NCI-H1105 (cell line): ENCODE results near the gene TBX5.

ENCODE experiments used
- DNase-seq: peaks from one replicate; lab custom pipeline; 2025; lab: John Stamatoyannopoulos, UW

TBX5 gene

GRCh38 chr12:114431902-114432301 lies 26.0 kb upstream of the TBX5 start:
- no peak for DNase-seq

- DNase-seq = no peak
These were observed 24.4 kb upstream of the TBX5 start for GRCh38 chr12:114430306-114430705.

GRCh38 chr12:114425031-114425626 lies 19.2 kb upstream of the TBX5 start:
- DNase-seq = no peak

GRCh38 chr12:114420944-114421335 lies 15.0 kb upstream of the TBX5 start:
- DNase-seq = no peak

GRCh38 chr12:114420182-114420943 lies 14.4 kb upstream of the TBX5 start:
- DNase-seq = no peak

- no peak for DNase-seq
These were observed 10.1 kb upstream of the TBX5 start for GRCh38 chr12:114416028-114416427.

- DNase-seq = no peak
These were observed 9.6 kb upstream of the TBX5 start for GRCh38 chr12:114415525-114415868.

GRCh38 chr12:114414866-114415524 lies 9.1 kb upstream of the TBX5 start:
- DNase-seq = no peak

- no peak for DNase-seq
These were observed 8.3 kb upstream of the TBX5 start for GRCh38 chr12:114414031-114414865.

- no peak for DNase-seq
These were observed 7.1 kb upstream of the TBX5 start for GRCh38 chr12:114412825-114413749.

- DNase-seq = no peak
These were observed 6.4 kb upstream of the TBX5 start for GRCh38 chr12:114412307-114412706.

GRCh38 chr12:114411071-114411837 lies 5.3 kb upstream of the TBX5 start:
- DNase-seq = no peak

- no peak for DNase-seq
These were observed 4.1 kb upstream of the TBX5 start for GRCh38 chr12:114409852-114410600.

- DNase-seq = no peak
These were observed 3.2 kb upstream of the TBX5 start for GRCh38 chr12:114408886-114409851.

GRCh38 chr12:114408471-114408885 lies 2.5 kb upstream of the TBX5 start:
- DNase-seq = no peak

- DNase-seq = no peak
These were observed 2.0 kb upstream of the TBX5 start for GRCh38 chr12:114407842-114408411.

- DNase-seq = no peak
These were observed 1.3 kb upstream of the TBX5 start for GRCh38 chr12:114406984-114407841.
